NCI-H460 (cell line): ENCODE results near the gene PLEKHN1. TPM values are rescaled to one million over a fixed set of nuclear protein-coding genes. Genes with fewer than 3 reads are reported as not detected.

ENCODE experiments used
- DNase-seq: peaks from one replicate; pipeline ENCODE4 v3.0.0-alpha.2; 2016; ENCODE audit warnings: low read depth; ENCODE audit errors: extremely low read depth
- small RNA-seq, 2 experiments: library from RNA; depleted of rRNA; stranded (forward); fragments of <200 nt; gene quantifications; one replicate each; pipeline ENCODE3, GENCODE V24; 2014
- total RNA-seq: library from RNA; depleted of rRNA; stranded (reverse); fragments of >200 nt; shearing (Covaris generic); gene quantifications from 2 replicates; pipeline ENCODE4 v1.2.3, GENCODE V29; 2014; rRNA removed

The PLEKHN1 gene
- total RNA-seq, 1 experiment from 2014 or later = 0.84 TPM

- no peak for DNase-seq
Measured at GRCh38 chr1:1020415-1021009, 54.2 kb downstream of the PLEKHN1 start.

DNA sequence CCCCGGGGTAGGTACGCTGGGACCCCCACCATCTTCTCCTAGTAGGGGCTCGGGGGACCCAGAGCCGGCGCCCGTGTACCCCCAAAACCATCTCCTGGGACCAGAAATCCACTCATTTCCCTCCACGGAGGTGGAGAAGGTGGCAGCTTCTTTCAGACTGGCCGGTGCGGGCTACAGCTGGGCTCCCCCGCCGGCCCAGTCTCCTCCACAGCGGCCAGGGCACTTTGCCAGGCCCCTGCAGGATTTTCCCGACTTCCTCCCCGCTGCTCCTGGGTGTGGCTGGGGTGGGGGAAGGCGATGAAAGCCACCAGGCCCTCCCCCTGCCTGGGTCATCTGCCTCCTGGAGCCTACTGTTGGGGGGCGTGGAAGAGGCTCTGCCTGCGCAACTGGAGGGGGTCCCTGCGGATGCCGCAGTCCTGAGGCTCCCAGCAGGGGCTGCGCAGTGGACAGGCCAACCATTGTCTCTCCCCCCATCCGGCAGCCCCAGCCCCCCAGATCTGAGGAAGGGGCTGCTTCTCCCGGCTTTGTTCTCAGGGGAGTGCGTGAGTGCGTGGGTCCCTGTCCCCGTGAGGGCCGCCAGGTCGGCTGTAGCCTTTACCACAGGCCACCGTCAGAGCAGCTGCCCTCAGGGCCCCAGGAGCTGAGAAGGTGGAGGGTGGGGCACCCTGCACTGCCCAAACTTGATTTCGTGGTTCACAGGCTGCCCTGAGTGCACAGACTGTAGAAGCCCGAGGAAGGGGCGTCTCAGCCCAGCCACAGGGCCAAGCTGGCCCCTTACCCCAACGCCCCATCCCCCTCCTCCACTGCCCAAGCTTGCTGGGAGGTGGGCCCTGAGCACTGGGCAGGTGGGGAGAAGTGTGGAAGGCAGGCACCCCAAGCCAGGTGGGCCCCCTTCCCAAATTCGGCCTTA is 55.0 kb downstream of the PLEKHN1 start:
- DNase-seq = no peak

DNA sequence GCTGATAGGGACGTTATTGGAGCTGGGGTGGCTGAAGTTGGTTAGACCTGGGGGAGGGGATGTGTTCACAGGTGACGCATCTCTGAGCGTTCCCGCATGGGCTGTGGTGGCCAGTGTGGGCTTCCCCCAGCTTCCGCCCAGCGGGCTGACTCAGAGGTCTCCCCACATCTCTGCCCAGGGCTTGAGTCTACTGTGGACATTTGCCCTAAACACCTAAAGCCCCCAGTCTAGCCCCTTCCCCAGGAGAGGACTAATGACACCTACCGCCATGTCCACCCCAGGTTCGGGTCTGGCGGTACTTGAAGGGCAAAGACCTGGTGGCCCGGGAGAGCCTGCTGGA is 55.6 kb downstream of the PLEKHN1 start:
- no peak for DNase-seq

GRCh38 chr1:1022302-1023009 is 56.2 kb downstream of the PLEKHN1 start:
- DNase-seq = no peak

- no peak for DNase-seq
Measured at GRCh38 chr1:1023700-1024099, 57.4 kb downstream of the PLEKHN1 start.

GRCh38 chr1:1024149-1024770 is 58.0 kb downstream of the PLEKHN1 start:
- DNase-seq = no peak

- DNase-seq = no peak
Measured at GRCh38 chr1:1024771-1025699, 58.8 kb downstream of the PLEKHN1 start.

Small RNAs within 50 kb of the gene (small RNA-seq; reads per million reads assigned to genes)
- gene AL645608.3 = 0 reads per million in 2 experiments

Other genes starting within 250 kb of the PLEKHN1 start
- gene SAMD11, start 42.6 kb upstream of the PLEKHN1 start, total RNA-seq = 1.4 and 4.9 TPM in 2 replicates
- 98.5 and 99.0 TPM in 2 replicates for gene NOC2L, start 7.2 kb upstream of the PLEKHN1 start, total RNA-seq
- 7.2 and 10.1 TPM in 2 replicates for gene KLHL17, start 5.9 kb upstream of the PLEKHN1 start, total RNA-seq
- not detected in 2 replicates for gene PERM1, start 15.6 kb downstream of the PLEKHN1 start, total RNA-seq
- 10.6 and 13.5 TPM in 2 replicates for gene HES4, start 33.6 kb downstream of the PLEKHN1 start, total RNA-seq
- gene ISG15, start 47.0 kb downstream of the PLEKHN1 start, total RNA-seq = 5.3 TPM in 2 replicates
- gene AGRN, start 53.6 kb downstream of the PLEKHN1 start, total RNA-seq = 37.8 and 48.0 TPM in 2 replicates
- 0.20 TPM in 1 of 2 replicates, not detected in the other for gene RNF223, start 107.8 kb downstream of the PLEKHN1 start, total RNA-seq
- gene C1orf159, start 149.6 kb downstream of the PLEKHN1 start, total RNA-seq = 3.9 and 5.5 TPM in 2 replicates
- not detected in 2 replicates for gene TTLL10, start 207.4 kb downstream of the PLEKHN1 start, total RNA-seq
- not detected in 2 replicates for gene TNFRSF18, start 240.1 kb downstream of the PLEKHN1 start, total RNA-seq
- not detected in 2 replicates for gene TNFRSF4, start 247.7 kb downstream of the PLEKHN1 start, total RNA-seq